ENCODE measurements around the gene PITPNM1. TPM values are rescaled to one million over a fixed set of nuclear protein-coding genes. Genes with fewer than 3 reads are reported as not detected.
"Not testable (repeated sequence)": the region's sequence is repeated elsewhere in the genome, so short reads cannot be mapped to it uniquely, and the experiment has no call there.

PITPNM1 gene
- total RNA-seq = 10 to 100 TPM; 10.7 to 30.7 TPM

DNA sequence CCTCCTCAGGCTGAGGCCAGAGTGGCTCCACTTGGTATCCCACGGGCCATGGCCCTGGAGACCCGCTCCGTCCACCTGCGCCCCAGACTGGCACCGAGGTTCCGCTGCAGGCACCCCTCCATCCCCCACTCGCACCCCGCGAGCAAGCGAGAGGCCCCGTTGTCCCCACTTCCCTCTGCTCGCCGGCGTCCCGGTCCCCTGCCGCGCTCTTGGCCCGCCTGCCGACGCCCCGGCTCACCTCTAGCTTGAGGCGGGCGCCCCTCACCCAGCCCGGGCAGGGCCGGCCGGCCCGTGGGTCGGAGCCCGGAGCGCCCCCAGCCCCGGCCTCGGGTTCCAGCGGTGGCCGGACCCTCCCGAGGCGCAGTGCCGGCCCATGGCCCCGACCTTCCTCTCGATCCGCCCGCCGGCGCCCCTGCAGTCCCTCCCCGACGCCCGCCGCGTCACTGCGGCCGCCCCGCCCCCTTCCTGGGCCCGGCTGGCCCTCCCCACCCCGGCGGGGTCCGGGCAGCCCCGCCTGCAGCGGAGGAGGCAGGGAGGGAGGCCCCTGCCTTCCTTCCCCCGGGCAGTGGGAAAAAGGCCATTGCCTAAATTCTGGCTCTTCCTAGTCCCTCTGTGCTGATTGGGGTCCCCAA lies at the start of gene PITPNM1:
PITPNM1 (minus strand) TSS at position 414 of the 632 bp plus-strand sequence. CDS start 1,183 bp downstream, outside the sequence.
- peak within 1 kb of the TSS; percentile 74 to 77 for H3K4me3 ChIP-seq
- DNase-seq (ENCODE audit: low spot score) = peak; percentile 70
- H3K4me1 ChIP-seq = peaks cover 0 to 54% of the 10 kb centered on the region in 2 donors
- peaks cover 23% of the 10 kb centered on the region for H3K36me3 ChIP-seq
- peak within 1 kb of the TSS; percentile 99 for H3K27ac ChIP-seq
- TF ChIP-seq, protein P1, sequence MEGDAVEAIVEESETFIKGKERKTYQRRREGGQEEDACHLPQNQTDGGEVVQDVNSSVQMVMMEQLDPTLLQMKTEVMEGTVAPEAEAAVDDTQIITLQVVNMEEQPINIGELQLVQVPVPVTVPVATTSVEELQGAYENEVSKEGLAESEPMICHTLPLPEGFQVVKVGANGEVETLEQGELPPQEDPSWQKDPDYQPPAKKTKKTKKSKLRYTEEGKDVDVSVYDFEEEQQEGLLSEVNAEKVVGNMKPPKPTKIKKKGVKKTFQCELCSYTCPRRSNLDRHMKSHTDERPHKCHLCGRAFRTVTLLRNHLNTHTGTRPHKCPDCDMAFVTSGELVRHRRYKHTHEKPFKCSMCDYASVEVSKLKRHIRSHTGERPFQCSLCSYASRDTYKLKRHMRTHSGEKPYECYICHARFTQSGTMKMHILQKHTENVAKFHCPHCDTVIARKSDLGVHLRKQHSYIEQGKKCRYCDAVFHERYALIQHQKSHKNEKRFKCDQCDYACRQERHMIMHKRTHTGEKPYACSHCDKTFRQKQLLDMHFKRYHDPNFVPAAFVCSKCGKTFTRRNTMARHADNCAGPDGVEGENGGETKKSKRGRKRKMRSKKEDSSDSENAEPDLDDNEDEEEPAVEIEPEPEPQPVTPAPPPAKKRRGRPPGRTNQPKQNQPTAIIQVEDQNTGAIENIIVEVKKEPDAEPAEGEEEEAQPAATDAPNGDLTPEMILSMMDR (IDR thresholded peaks at IDR 0.05) = no peak
- H3K27me3 ChIP-seq = no peaks in the 10 kb centered on the region
- no peaks in the 10 kb centered on the region for H3K9me3 ChIP-seq

DNA sequence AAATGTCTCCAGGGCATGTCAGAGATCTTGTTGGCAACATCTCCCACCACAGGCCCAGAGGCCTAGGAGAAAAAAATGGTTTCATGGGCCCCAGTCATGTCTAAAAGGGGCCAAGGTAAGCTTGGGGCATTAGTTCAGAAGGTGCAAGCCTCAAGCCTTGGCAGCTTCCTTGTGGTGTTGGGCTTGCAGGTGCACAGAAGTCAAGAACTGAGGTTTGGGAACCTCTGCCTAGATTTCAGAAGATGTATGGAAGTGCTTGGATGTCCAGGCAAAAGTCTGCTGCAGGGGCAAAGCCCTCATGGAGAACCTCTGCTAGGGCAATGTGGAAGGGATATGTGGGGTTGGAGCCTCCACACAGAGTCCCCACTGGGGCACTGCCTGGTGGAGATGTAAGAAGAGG lies 46.5 kb upstream of the PITPNM1 start:
- not testable (repeated sequence) for H3K4me1 ChIP-seq; H3K36me3 ChIP-seq; H3K9me3 ChIP-seq; H3K4me3 ChIP-seq; H3K27me3 ChIP-seq; H3K27ac ChIP-seq; DNase-seq (ENCODE audit: low spot score)

DNA sequence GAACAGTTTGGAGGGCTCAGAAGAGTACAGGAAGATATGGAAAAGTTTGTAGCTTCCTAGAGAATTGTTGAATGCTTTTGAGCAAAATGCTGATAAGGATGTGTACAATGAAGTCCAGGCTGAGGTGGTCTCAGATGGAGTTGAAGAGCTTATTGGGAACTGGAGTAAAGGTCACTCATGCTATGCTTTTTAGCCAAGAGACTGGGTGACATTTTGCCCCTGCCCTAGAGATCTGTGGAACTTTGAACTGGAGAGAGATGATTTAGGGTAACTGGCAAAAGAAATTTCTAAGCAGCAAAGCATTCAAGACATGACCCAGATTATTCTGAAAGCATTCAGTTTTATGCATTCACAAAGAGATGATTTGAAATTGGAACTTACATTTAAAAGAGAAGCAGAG lies 46.0 kb upstream of the PITPNM1 start:
- no peak overlapping the region for H3K27ac ChIP-seq
- no peaks in the 10 kb centered on the region for H3K4me1 ChIP-seq
- DNase-seq (ENCODE audit: low spot score) = no peak
- TF ChIP-seq, protein P1 (IDR thresholded peaks at IDR 0.05) = no peak
- no peaks in the 10 kb centered on the region for H3K36me3 ChIP-seq
- no peaks in the 10 kb centered on the region for H3K9me3 ChIP-seq
- H3K4me3 ChIP-seq = no peak overlapping the region
- no peaks in the 10 kb centered on the region for H3K27me3 ChIP-seq

DNA sequence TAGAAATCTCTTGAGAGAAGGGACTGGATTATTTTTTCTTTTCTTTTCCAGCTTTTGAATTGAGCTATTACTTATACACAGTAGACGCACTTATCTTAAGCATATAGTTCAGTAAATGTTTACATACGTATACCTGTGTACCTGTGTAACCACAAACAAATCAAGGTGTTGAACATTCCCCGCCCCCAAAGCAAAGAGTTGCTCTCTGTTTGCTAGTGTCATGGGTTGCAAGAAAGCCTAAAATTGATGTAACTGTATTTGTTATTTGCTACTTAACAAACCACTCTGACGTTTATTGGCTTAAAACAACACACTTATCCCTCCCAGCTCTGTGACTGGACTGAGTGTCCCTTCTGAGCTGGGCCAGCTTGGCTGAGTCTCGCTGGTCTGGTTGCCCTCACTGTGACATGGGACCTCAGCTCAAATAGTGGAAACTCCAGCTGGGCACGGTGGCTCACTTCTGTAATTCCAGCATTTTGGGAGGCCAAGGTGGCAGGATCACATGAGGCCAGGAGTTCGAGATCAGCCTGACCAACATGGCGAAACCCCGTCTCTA lies 43.5 kb upstream of the PITPNM1 start:
- no peak overlapping the region for H3K27ac ChIP-seq
- H3K9me3 ChIP-seq = no peaks in the 10 kb centered on the region
- H3K4me3 ChIP-seq = no peak overlapping the region
- DNase-seq (ENCODE audit: low spot score) = no peak
- TF ChIP-seq, protein P1 (IDR thresholded peaks at IDR 0.05) = no peak
- no peaks in the 10 kb centered on the region for H3K27me3 ChIP-seq
- H3K36me3 ChIP-seq = no peaks in the 10 kb centered on the region
- H3K4me1 ChIP-seq = peaks cover 0 to 11% of the 10 kb centered on the region in 2 donors

DNA sequence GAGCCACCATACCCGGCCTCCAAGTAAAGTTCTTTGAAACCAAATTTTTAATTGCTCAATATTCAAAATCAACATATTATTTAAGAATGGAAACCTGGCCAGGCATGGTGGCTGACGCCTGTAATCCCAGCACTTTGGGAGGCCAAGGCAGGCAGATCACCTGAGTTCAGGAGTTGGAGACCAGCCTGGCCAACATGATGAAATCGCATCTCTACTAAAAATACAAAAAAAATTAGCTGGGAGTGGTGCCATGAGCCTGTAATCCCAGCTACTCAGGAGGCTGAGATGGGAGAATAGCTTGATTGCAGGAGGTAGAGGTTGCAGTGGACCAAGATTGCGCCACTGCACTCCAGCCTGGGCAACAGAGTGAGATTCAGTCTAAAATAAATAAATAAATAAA lies 42.9 kb upstream of the PITPNM1 start:
- not testable (repeated sequence) for H3K36me3 ChIP-seq; H3K4me3 ChIP-seq; H3K27me3 ChIP-seq; H3K9me3 ChIP-seq; H3K27ac ChIP-seq; DNase-seq (ENCODE audit: low spot score)
- H3K4me1 ChIP-seq = peaks cover 0 to 11% of the 10 kb centered on the region in 2 donors

DNA sequence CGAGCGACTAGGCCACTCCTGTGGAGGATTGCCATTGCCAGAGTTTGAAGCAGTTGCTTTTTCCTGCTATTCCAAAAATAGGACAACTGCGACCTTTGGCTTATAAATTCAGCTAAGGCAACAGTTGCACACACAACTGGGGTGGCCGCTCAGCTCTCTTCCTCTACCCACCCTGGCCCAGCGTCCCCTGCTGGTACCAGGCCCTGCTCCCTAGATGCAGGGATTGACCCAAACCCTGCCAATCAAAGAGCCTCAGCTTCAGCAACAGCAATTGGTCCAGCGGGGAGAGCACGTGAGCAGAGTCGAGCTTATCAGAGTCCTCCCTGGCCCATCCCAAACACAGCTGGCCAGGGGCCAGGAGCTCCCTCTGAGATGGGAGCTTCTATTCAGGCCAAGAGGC lies 40.1 kb upstream of the PITPNM1 start:
- H3K27me3 ChIP-seq = no peaks in the 10 kb centered on the region
- no peak for DNase-seq (ENCODE audit: low spot score)
- no peak overlapping the region for H3K4me3 ChIP-seq
- H3K27ac ChIP-seq = peak overlapping the region in 1 of 2 donors; percentile 61
- H3K9me3 ChIP-seq = no peaks in the 10 kb centered on the region
- TF ChIP-seq, protein P1 (IDR thresholded peaks at IDR 0.05) = peak in 1 of 2 donors; percentile 18
- H3K4me1 ChIP-seq = peaks cover 0 to 11% of the 10 kb centered on the region in 2 donors
- no peaks in the 10 kb centered on the region for H3K36me3 ChIP-seq

Measured in right atrium auricular region (tissue), 2 donors.